ENCODE results near the gene ACO1. TPM values are rescaled to one million over a fixed set of nuclear protein-coding genes. Genes with fewer than 3 reads are reported as not detected.

ACO1 gene
- polyA plus RNA-seq, 3 donors, result 2.9 to 12.5 (median 10.5) TPM

GRCh38 chr9:32376285-32376684 lies 8.2 kb upstream of the ACO1 start:
- no peaks in the 10 kb centered on the region for H4K20me1 ChIP-seq (ENCODE audit: insufficient read depth, low read length)
- Mint-ChIP-seq H3K4me3 (no peak overlapping the region), H3K4me1 (peaks cover 4% of the 10 kb centered on the region), H3K27ac (no peak overlapping the region), H3K36me3 (no peaks in the 10 kb centered on the region), H3K27me3 (ENCODE audit: low read depth in 3 of 3) (peaks cover 5 to 13% (median 10%) of the 10 kb centered on the region in 3 donors), H3K9me3 (peaks cover 0 to 2% (median 0%) of the 10 kb centered on the region in 7 donors)
- no peak overlapping the region for H3K9ac ChIP-seq (ENCODE audit: insufficient read depth, low read length, poor library complexity, severe bottlenecking)
- no peak overlapping the region for H2AFZ ChIP-seq (ENCODE audit: insufficient read depth, low read depth, low read length, poor library complexity, severe bottlenecking)
- no peak overlapping the region for H3K4me3 ChIP-seq (replicated peaks in 1 of 3; ENCODE audit: low read depth in 2 of 3, low read length in 3 of 3)
- H3K9me3 ChIP-seq (replicated peaks in 1 of 2; ENCODE audit: control insufficient read depth in 1 of 2, insufficient read depth in 1 of 2, low read length in 2 of 2), result no peaks in the 10 kb centered on the region
- no peaks in the 10 kb centered on the region for H3K36me3 ChIP-seq (replicated peaks in 1 of 2; ENCODE audit: control insufficient read depth in 1 of 2, insufficient read depth in 2 of 2, low read length in 2 of 2)
- no peak overlapping the region for H3K4me2 ChIP-seq (replicated peaks; ENCODE audit: extremely low read depth, low read length, poor library complexity, severe bottlenecking)
- H3K4me1 ChIP-seq (ENCODE audit: control insufficient read depth in 1 of 2, insufficient read depth in 2 of 2, low read length in 2 of 2), result no peaks in the 10 kb centered on the region
- WGBS (ENCODE audit: insufficient coverage), result no CpG with 5 or more reads among the region's 2 CpGs
- no peak overlapping the region for H3K27ac ChIP-seq (ENCODE audit: low read depth in 1 of 2, low read length in 2 of 2)
- peaks cover 5 to 6% of the 10 kb centered on the region in 2 donors for H3K27me3 ChIP-seq (ENCODE audit: control insufficient read depth in 2 of 2, insufficient read depth in 2 of 2, low read length in 2 of 2)
- no peak for TF ChIP-seq CTCF (IDR thresholded peaks at IDR 0.05)
- no peaks in the 10 kb centered on the region for H3K79me2 ChIP-seq (ENCODE audit: insufficient read depth, low read length)
- intact Hi-C loops (cut with micrococcal nuclease), result loop anchor here in 1 of 2 donors (5.0 kb wide), 1 partner anchor 591 kb away; no protein-coding TSS in a partner anchor
- DNase-seq, result no peak

DNA sequence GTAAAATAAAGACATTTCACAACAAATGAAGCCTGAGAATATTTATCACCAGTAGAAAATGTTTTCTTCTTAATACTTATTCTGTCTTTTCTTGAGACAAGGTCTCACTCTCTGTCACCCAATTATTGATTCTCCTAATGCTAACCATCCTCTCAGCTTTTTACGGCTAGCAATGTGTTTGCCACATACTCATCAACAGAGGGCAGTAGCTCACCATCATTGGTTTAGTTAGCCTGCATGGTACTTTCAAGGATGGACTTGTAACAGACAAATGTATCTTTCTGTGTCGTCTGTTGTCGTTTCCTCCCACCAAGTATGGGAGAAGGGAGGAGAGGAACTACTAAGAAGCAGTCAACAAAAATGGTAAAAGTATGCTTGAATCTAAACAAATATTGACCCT lies 5.9 kb upstream of the ACO1 start:
- H3K4me2 ChIP-seq (replicated peaks; ENCODE audit: extremely low read depth, low read length, poor library complexity, severe bottlenecking), result no peak overlapping the region
- H3K27ac ChIP-seq (ENCODE audit: low read depth in 1 of 2, low read length in 2 of 2), result no peak overlapping the region
- no peaks in the 10 kb centered on the region for H3K9me3 Mint-ChIP-seq
- H3K4me3 Mint-ChIP-seq, result no peak overlapping the region
- TF ChIP-seq CTCF (IDR thresholded peaks at IDR 0.05), result peak; percentile 33
- peaks cover 13 to 17% of the 10 kb centered on the region in 2 donors for H3K27me3 ChIP-seq (ENCODE audit: control insufficient read depth in 2 of 2, insufficient read depth in 2 of 2, low read length in 2 of 2)
- no peaks in the 10 kb centered on the region for H4K20me1 ChIP-seq (ENCODE audit: insufficient read depth, low read length)
- intact Hi-C loops (cut with micrococcal nuclease), result loop anchor here in 1 of 2 donors (5.0 kb wide), 1 partner anchor 589 kb away; no protein-coding TSS in a partner anchor
- no peaks in the 10 kb centered on the region for H3K36me3 ChIP-seq (replicated peaks in 1 of 2; ENCODE audit: control insufficient read depth in 1 of 2, insufficient read depth in 2 of 2, low read length in 2 of 2)
- no peak overlapping the region for H3K9ac ChIP-seq (ENCODE audit: insufficient read depth, low read length, poor library complexity, severe bottlenecking)
- no peak overlapping the region for H3K4me3 ChIP-seq (replicated peaks in 1 of 3; ENCODE audit: low read depth in 2 of 3, low read length in 3 of 3)
- 0% methylated on average over 1 of the region's 3 CpGs for whole genome bisulfite sequencing (ENCODE audit: insufficient coverage)
- no peaks in the 10 kb centered on the region for H3K36me3 Mint-ChIP-seq
- H2AFZ ChIP-seq (ENCODE audit: insufficient read depth, low read depth, low read length, poor library complexity, severe bottlenecking), result no peak overlapping the region
- H3K9me3 ChIP-seq (replicated peaks in 1 of 2; ENCODE audit: control insufficient read depth in 1 of 2, insufficient read depth in 1 of 2, low read length in 2 of 2), result no peaks in the 10 kb centered on the region
- no peak overlapping the region for H3K27ac Mint-ChIP-seq
- H3K27me3 Mint-ChIP-seq (ENCODE audit: low read depth in 3 of 3), result peaks cover 24 to 32% (median 25%) of the 10 kb centered on the region in 3 donors
- peaks cover 2 to 3% of the 10 kb centered on the region in 2 donors for H3K4me1 ChIP-seq (ENCODE audit: control insufficient read depth in 1 of 2, insufficient read depth in 2 of 2, low read length in 2 of 2)
- peak; percentile 39 to 56 (median 52) for DNase-seq
- peaks cover 10% of the 10 kb centered on the region for H3K4me1 Mint-ChIP-seq
- H3K79me2 ChIP-seq (ENCODE audit: insufficient read depth, low read length), result no peaks in the 10 kb centered on the region

Data from CD14-positive monocyte (primary cell).